ENCODE data around the gene FGF10. TPM values are rescaled to one million over a fixed set of nuclear protein-coding genes. Genes with fewer than 3 reads are reported as not detected.

FGF10 gene
- total RNA-seq, 4 donors from 2014 or later = 0.77 to 11.5 (median 8.4) TPM

DNA sequence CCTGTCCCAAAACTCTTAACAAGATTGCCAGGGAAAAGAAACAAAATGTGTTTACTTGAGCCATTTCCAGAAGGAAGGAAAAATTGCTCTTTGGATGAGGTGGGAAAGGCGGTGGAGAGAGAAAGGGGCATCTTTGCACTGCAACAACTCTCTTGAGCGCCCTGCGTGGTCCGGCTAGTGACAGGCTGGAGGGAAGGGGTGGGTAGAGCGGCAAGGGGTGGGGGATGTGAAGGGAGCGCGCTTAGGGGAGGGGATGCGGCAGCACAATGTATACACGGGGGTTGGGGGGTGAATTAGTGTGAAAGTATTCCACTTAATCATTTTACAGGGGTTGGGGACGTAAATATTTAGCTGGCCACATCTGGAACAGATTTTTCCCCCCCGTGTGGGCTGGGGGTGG lies 1.3 kb downstream of the FGF10 start:
- Histone ChIP-seq H3K9me3 (no peaks in the 10 kb centered on the region), H3K27me3 (peaks cover 0 to 8% of the 10 kb centered on the region in 2 donors), H3K4me3 (peak overlapping the region; percentile 43 to 49), H3K4me1 (peaks cover 0 to 4% of the 10 kb centered on the region in 2 donors), H3K27ac (peak overlapping the region in 1 of 2 donors; percentile 61), H3K36me3 (no peaks in the 10 kb centered on the region)
- intact Hi-C loops (cut with DNase I; ENCODE audit: low total_unique reads) = no loop called here
- no peak for DNase-seq
- TF ChIP-seq, protein P1, sequence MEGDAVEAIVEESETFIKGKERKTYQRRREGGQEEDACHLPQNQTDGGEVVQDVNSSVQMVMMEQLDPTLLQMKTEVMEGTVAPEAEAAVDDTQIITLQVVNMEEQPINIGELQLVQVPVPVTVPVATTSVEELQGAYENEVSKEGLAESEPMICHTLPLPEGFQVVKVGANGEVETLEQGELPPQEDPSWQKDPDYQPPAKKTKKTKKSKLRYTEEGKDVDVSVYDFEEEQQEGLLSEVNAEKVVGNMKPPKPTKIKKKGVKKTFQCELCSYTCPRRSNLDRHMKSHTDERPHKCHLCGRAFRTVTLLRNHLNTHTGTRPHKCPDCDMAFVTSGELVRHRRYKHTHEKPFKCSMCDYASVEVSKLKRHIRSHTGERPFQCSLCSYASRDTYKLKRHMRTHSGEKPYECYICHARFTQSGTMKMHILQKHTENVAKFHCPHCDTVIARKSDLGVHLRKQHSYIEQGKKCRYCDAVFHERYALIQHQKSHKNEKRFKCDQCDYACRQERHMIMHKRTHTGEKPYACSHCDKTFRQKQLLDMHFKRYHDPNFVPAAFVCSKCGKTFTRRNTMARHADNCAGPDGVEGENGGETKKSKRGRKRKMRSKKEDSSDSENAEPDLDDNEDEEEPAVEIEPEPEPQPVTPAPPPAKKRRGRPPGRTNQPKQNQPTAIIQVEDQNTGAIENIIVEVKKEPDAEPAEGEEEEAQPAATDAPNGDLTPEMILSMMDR (IDR thresholded peaks at IDR 0.05) = no peak
- TF ChIP-seq POLR2A (IDR thresholded peaks at IDR 0.05) = no peak

DNA sequence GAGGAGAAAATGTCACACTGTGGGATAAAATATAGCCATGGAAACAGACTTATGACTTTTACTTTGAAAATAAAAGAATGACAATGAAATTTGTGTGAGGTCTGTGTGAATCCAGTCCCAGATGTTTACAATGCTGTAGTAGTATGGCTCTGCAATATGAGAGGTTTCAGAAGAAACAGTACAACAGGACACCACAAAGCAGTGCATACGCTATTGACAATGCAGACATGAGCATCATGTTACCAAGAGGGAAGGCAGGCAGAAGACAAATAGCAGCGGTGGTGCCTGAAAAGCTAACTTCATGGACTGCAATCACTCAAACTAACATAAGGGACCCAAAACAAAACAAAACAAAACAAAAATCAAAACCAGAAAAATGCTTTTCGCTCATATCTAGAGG lies 1.8 kb downstream of the FGF10 start:
- TF ChIP-seq, protein P1 (IDR thresholded peaks at IDR 0.05) = no peak
- no peak for TF ChIP-seq POLR2A (IDR thresholded peaks at IDR 0.05)
- Histone ChIP-seq H3K4me3 (peak overlapping the region; percentile 43 to 49), H3K27ac (peak overlapping the region in 1 of 2 donors; percentile 61)

DNA sequence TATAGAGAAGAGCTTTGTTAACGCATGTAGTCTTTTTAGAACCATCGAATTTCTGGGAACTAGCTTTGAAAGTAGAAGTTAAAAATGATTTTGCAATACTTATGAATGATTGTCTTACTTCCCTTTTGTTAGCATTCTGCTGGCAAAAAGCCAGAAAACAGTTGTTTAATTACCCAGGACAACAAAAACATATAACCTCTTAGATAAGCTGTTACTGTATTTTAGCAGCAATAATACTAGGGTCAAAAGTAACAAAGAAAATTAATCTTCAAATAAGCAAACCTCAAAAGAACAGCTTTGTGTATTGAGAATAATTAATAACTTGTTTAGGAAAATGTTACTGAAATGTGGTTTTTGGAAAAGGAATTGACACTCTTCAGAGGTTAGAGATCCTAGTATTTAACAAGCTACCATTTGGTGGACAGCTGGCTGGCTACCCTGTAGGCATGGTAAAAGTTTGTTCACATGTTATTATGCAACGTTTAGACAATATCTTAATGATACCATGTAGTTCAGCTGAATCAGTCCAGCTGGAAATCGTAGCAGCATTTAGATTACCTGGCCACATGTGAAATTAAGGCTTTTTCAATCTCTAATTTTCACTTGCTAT lies 3.8 kb downstream of the FGF10 start:
- H3K4me3 ChIP-seq = no peak overlapping the region
- H3K9me3 ChIP-seq = no peaks in the 10 kb centered on the region
- no peaks in the 10 kb centered on the region for H3K36me3 ChIP-seq
- no peak for DNase-seq
- intact Hi-C loops (cut with DNase I; ENCODE audit: low total_unique reads) = no loop called here
- TF ChIP-seq, protein P1 (IDR thresholded peaks at IDR 0.05) = no peak
- no peak for TF ChIP-seq POLR2A (IDR thresholded peaks at IDR 0.05)
- H3K4me1 ChIP-seq = peaks cover 0 to 4% of the 10 kb centered on the region in 2 donors
- H3K27ac ChIP-seq = no peak overlapping the region
- peaks cover 0 to 8% of the 10 kb centered on the region in 2 donors for H3K27me3 ChIP-seq

More for the DNA sequence above, 1.8 kb downstream of the FGF10 start:
- intact Hi-C loops (cut with DNase I; ENCODE audit: low total_unique reads) = no loop called here
- Histone ChIP-seq H3K27me3 (peaks cover 0 to 8% of the 10 kb centered on the region in 2 donors), H3K9me3 (no peaks in the 10 kb centered on the region), H3K4me1 (peaks cover 0 to 4% of the 10 kb centered on the region in 2 donors), H3K36me3 (no peaks in the 10 kb centered on the region)
- DNase-seq = no peak

DNA sequence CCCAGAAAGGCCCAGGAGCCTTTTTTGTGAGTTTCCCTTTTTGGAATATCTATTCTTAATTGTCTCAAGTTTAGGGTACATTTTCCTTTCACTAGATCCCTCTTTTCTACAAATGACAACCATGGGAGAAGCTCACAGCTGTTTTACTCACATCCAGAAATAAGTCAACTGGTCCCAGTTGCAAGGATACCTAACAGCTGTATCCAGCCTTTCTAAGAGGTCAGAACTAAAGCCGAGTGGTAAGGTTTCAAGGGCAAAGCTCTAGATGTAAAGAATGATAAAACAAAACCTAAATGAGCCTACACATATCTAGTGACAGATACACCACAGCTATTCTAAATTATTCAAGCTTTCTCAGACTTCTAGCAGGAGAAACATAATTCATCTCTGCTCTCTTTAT lies 4.4 kb downstream of the FGF10 start:
- H3K4me3 ChIP-seq = no peak overlapping the region

DNA sequence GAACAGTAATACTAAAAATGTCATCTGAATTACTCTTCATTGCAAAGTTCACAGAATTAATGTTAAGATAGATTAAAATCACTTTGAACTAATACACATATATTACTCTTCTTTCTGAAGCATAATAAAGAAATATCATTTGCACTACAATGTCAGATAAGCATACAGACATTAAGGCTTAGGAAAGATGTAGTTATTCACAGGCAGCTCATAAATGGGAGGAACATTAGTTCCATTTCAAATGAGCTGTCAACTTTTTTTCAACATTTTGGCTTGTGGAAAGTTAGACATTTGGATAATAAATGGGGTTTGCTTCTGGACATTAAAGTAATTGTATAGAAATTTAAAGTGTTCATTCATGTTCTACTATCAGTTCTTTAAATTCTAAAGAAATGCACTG lies 6.3 kb downstream of the FGF10 start:
- Histone ChIP-seq H3K27ac (no peak overlapping the region), H3K27me3 (peaks cover 0 to 8% of the 10 kb centered on the region in 2 donors), H3K36me3 (no peaks in the 10 kb centered on the region), H3K4me3 (no peak overlapping the region), H3K4me1 (no peaks in the 10 kb centered on the region), H3K9me3 (no peaks in the 10 kb centered on the region)
- TF ChIP-seq, protein P1 (IDR thresholded peaks at IDR 0.05) = no peak
- no peak for TF ChIP-seq POLR2A (IDR thresholded peaks at IDR 0.05)
- intact Hi-C loops (cut with DNase I; ENCODE audit: low total_unique reads) = no loop called here
- DNase-seq = no peak

More for the DNA sequence above, 4.4 kb downstream of the FGF10 start:
- Histone ChIP-seq H3K9me3 (no peaks in the 10 kb centered on the region), H3K4me1 (peaks cover 0 to 4% of the 10 kb centered on the region in 2 donors), H3K36me3 (no peaks in the 10 kb centered on the region), H3K27me3 (peaks cover 0 to 8% of the 10 kb centered on the region in 2 donors), H3K27ac (no peak overlapping the region)
- intact Hi-C loops (cut with DNase I; ENCODE audit: low total_unique reads) = no loop called here
- no peak for DNase-seq
- TF ChIP-seq, protein P1 (IDR thresholded peaks at IDR 0.05) = no peak
- no peak for TF ChIP-seq POLR2A (IDR thresholded peaks at IDR 0.05)

All from uterus (tissue), 4 donors.